Measurements from ENCODE around the gene SYNCRIP.
"Not testable (repeated sequence)": the region's sequence is repeated elsewhere in the genome, so short reads cannot be mapped to it uniquely, and the experiment has no call there.

The SYNCRIP gene

GRCh38 chr6:85642774-85643536, at the start of gene SYNCRIP:
Gene SYNCRIP (minus strand): TSS chr6:85642886. CDS start chr6:85641439, 1,447 bp downstream.
- peak; percentile 97 for DNase-seq (ENCODE audit: low read depth, low spot score)

GRCh38 chr6:85691478-85691877, 48.8 kb upstream of the SYNCRIP start:
- DNase-seq (ENCODE audit: low read depth, low spot score): no peak

GRCh38 chr6:85690071-85690470, 47.4 kb upstream of the SYNCRIP start:
- DNase-seq (ENCODE audit: low read depth, low spot score): no peak

GRCh38 chr6:85685713-85686112, 43.0 kb upstream of the SYNCRIP start:
- DNase-seq (ENCODE audit: low read depth, low spot score): no peak

GRCh38 chr6:85684809-85685171, 42.1 kb upstream of the SYNCRIP start:
- DNase-seq (ENCODE audit: low read depth, low spot score): no peak

- no peak for DNase-seq (ENCODE audit: low read depth, low spot score)
Observed at GRCh38 chr6:85684133-85684808, 41.6 kb upstream of the SYNCRIP start.

- DNase-seq (ENCODE audit: low read depth, low spot score): not testable (repeated sequence)
Observed at GRCh38 chr6:85681899-85682298, 39.2 kb upstream of the SYNCRIP start.

- DNase-seq (ENCODE audit: low read depth, low spot score): no peak
Observed at GRCh38 chr6:85680388-85680787, 37.7 kb upstream of the SYNCRIP start.

- no peak for DNase-seq (ENCODE audit: low read depth, low spot score)
Observed at GRCh38 chr6:85679445-85680123, 36.9 kb upstream of the SYNCRIP start.

- peak; percentile 98 for DNase-seq (ENCODE audit: low read depth, low spot score)
Observed at GRCh38 chr6:85678602-85679444, 36.1 kb upstream of the SYNCRIP start.

GRCh38 chr6:85678026-85678601, 35.4 kb upstream of the SYNCRIP start:
- DNase-seq (ENCODE audit: low read depth, low spot score): no peak

GRCh38 chr6:85677234-85677956, 34.7 kb upstream of the SYNCRIP start:
- no peak for DNase-seq (ENCODE audit: low read depth, low spot score)

- no peak for DNase-seq (ENCODE audit: low read depth, low spot score)
Observed at GRCh38 chr6:85676086-85676729, 33.5 kb upstream of the SYNCRIP start.

GRCh38 chr6:85675030-85675819, 32.5 kb upstream of the SYNCRIP start:
- no peak for DNase-seq (ENCODE audit: low read depth, low spot score)

- DNase-seq (ENCODE audit: low read depth, low spot score): no peak
Observed at GRCh38 chr6:85674604-85675003, 31.9 kb upstream of the SYNCRIP start.

GRCh38 chr6:85673198-85674139, 30.8 kb upstream of the SYNCRIP start:
- no peak for DNase-seq (ENCODE audit: low read depth, low spot score)

- no peak for DNase-seq (ENCODE audit: low read depth, low spot score)
Observed at GRCh38 chr6:85672623-85673022, 29.9 kb upstream of the SYNCRIP start.

GRCh38 chr6:85672050-85672449, 29.4 kb upstream of the SYNCRIP start:
- no peak for DNase-seq (ENCODE audit: low read depth, low spot score)

Measured in smooth muscle cell of the brain vasculature (primary cell).